Effector memory CD4-positive, alpha-beta T cell (primary cell): Measurements from ENCODE around the gene TMCC1.

Source experiments
- DNase-seq, 3 donors: peaks; one replicate each; pipeline ENCODE4 v3.0.0-alpha.2; 2020
- H3K27ac ChIP-seq: 2 replicates; pipeline ENCODE4 v1.7.0; 2013; ENCODE audit warnings: mild to moderate bottlenecking, low read length, moderate library complexity; ENCODE audit not compliant: insufficient read depth, poor library complexity, severe bottlenecking
- H3K27me3 ChIP-seq: replicated peaks from 2 replicates; pipeline ENCODE4 v1.7.0; 2013; ENCODE audit warnings: mild to moderate bottlenecking, low read length; ENCODE audit not compliant: insufficient read depth, control insufficient read depth, poor library complexity, severe bottlenecking
- H3K36me3 ChIP-seq: 2 replicates; pipeline ENCODE4 v1.7.0; 2013; ENCODE audit warnings: mild to moderate bottlenecking, low read length, moderate library complexity; ENCODE audit not compliant: control insufficient read depth, insufficient read depth
- H3K4me1 ChIP-seq: 2 replicates; pipeline ENCODE4 v1.7.0; 2013; ENCODE audit warnings: low read length, mild to moderate bottlenecking; ENCODE audit not compliant: control insufficient read depth, insufficient read depth, poor library complexity, severe bottlenecking
- H3K4me3 ChIP-seq: 2 replicates; pipeline ENCODE4 v1.7.0; 2013; ENCODE audit warnings: low read length, low read depth, mild to moderate bottlenecking; ENCODE audit not compliant: insufficient read depth, poor library complexity, severe bottlenecking
- H3K9me3 ChIP-seq: 2 replicates; pipeline ENCODE4 v1.7.0; 2013; ENCODE audit warnings: mild to moderate bottlenecking, low read length, moderate library complexity; ENCODE audit not compliant: control insufficient read depth

The TMCC1 gene

GRCh38 chr3:129741794-129742193 lies 151.7 kb downstream of the TMCC1 start:
- H3K27ac ChIP-seq = no peak overlapping the region
- no peak for DNase-seq
- H3K4me3 ChIP-seq = no peak overlapping the region
- no peaks in the 10 kb centered on the region for H3K36me3 ChIP-seq
- no peaks in the 10 kb centered on the region for H3K27me3 ChIP-seq
- peaks cover 7% of the 10 kb centered on the region for H3K4me1 ChIP-seq
- H3K9me3 ChIP-seq = no peaks in the 10 kb centered on the region

GRCh38 chr3:129740090-129740489 lies 153.4 kb downstream of the TMCC1 start:
- no peak for DNase-seq
- H3K9me3 ChIP-seq = no peaks in the 10 kb centered on the region
- no peaks in the 10 kb centered on the region for H3K36me3 ChIP-seq
- no peak overlapping the region for H3K4me3 ChIP-seq
- H3K4me1 ChIP-seq = peaks cover 7% of the 10 kb centered on the region
- no peaks in the 10 kb centered on the region for H3K27me3 ChIP-seq
- H3K27ac ChIP-seq = no peak overlapping the region

- Histone ChIP-seq H3K4me3 (no peak overlapping the region), H3K27me3 (no peaks in the 10 kb centered on the region), H3K27ac (no peak overlapping the region), H3K4me1 (peaks cover 7% of the 10 kb centered on the region), H3K36me3 (no peaks in the 10 kb centered on the region), H3K9me3 (no peaks in the 10 kb centered on the region)
- DNase-seq = no peak
Observed at GRCh38 chr3:129739634-129740033, 153.9 kb downstream of the TMCC1 start.

- Histone ChIP-seq H3K9me3 (no peaks in the 10 kb centered on the region), H3K27ac (no peak overlapping the region), H3K4me3 (no peak overlapping the region), H3K4me1 (peaks cover 7% of the 10 kb centered on the region), H3K36me3 (no peaks in the 10 kb centered on the region), H3K27me3 (no peaks in the 10 kb centered on the region)
- no peak for DNase-seq
Observed at GRCh38 chr3:129738172-129738571, 155.3 kb downstream of the TMCC1 start.

- DNase-seq = no peak
- Histone ChIP-seq H3K4me1 (no peaks in the 10 kb centered on the region), H3K4me3 (no peak overlapping the region), H3K36me3 (no peaks in the 10 kb centered on the region), H3K27me3 (no peaks in the 10 kb centered on the region), H3K27ac (no peak overlapping the region), H3K9me3 (no peaks in the 10 kb centered on the region)
Observed at GRCh38 chr3:129736070-129736469, 157.4 kb downstream of the TMCC1 start.

GRCh38 chr3:129735638-129736037 lies 157.9 kb downstream of the TMCC1 start:
- H3K27me3 ChIP-seq = no peaks in the 10 kb centered on the region
- no peaks in the 10 kb centered on the region for H3K9me3 ChIP-seq
- no peaks in the 10 kb centered on the region for H3K36me3 ChIP-seq
- no peaks in the 10 kb centered on the region for H3K4me1 ChIP-seq
- H3K27ac ChIP-seq = no peak overlapping the region
- no peak overlapping the region for H3K4me3 ChIP-seq
- no peak for DNase-seq

- Histone ChIP-seq H3K4me3 (no peak overlapping the region), H3K4me1 (no peaks in the 10 kb centered on the region), H3K36me3 (no peaks in the 10 kb centered on the region), H3K9me3 (no peaks in the 10 kb centered on the region), H3K27ac (no peak overlapping the region), H3K27me3 (no peaks in the 10 kb centered on the region)
- no peak for DNase-seq
Observed at GRCh38 chr3:129734449-129734848, 159.1 kb downstream of the TMCC1 start.

- Histone ChIP-seq H3K27ac (no peak overlapping the region), H3K4me1 (no peaks in the 10 kb centered on the region)
Observed at GRCh38 chr3:129732200-129732876, 161.2 kb downstream of the TMCC1 start.

GRCh38 chr3:129727707-129728106 lies 165.8 kb downstream of the TMCC1 start:
- no peak for DNase-seq
- no peak overlapping the region for H3K4me3 ChIP-seq
- no peaks in the 10 kb centered on the region for H3K27me3 ChIP-seq
- no peaks in the 10 kb centered on the region for H3K36me3 ChIP-seq
- H3K9me3 ChIP-seq = no peaks in the 10 kb centered on the region
- H3K27ac ChIP-seq = no peak overlapping the region
- no peaks in the 10 kb centered on the region for H3K4me1 ChIP-seq

More at GRCh38 chr3:129732200-129732876, 161.2 kb downstream of the TMCC1 start:
- no peaks in the 10 kb centered on the region for H3K9me3 ChIP-seq
- H3K4me3 ChIP-seq = no peak overlapping the region
- DNase-seq = no peak
- no peaks in the 10 kb centered on the region for H3K27me3 ChIP-seq
- H3K36me3 ChIP-seq = no peaks in the 10 kb centered on the region

GRCh38 chr3:129723558-129724324 lies 169.8 kb downstream of the TMCC1 start:
- no peaks in the 10 kb centered on the region for H3K4me1 ChIP-seq
- H3K9me3 ChIP-seq = no peaks in the 10 kb centered on the region
- DNase-seq = no peak
- H3K27ac ChIP-seq = no peak overlapping the region
- H3K4me3 ChIP-seq = no peak overlapping the region
- H3K36me3 ChIP-seq = no peaks in the 10 kb centered on the region
- H3K27me3 ChIP-seq = no peaks in the 10 kb centered on the region
